HG02798 (cell line): Measurements from ENCODE around the gene RCL1.
A peak's percentile ranks its signal among the peaks of the same experiment; 100 is the strongest.
"Not testable (repeated sequence)": the region's sequence is repeated elsewhere in the genome, so short reads cannot be mapped to it uniquely, and the experiment has no call there.

ENCODE experiments used
- ATAC-seq: cut with Tn5 transposase; IDR thresholded peaks from one replicate; pipeline ENCODE4 v1.9.1; 2021; ENCODE audit warnings: mild to moderate bottlenecking; ENCODE audit not compliant: unreplicated experiment, poor library complexity

RCL1 gene, protein sequence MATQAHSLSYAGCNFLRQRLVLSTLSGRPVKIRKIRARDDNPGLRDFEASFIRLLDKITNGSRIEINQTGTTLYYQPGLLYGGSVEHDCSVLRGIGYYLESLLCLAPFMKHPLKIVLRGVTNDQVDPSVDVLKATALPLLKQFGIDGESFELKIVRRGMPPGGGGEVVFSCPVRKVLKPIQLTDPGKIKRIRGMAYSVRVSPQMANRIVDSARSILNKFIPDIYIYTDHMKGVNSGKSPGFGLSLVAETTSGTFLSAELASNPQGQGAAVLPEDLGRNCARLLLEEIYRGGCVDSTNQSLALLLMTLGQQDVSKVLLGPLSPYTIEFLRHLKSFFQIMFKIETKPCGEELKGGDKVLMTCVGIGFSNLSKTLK

DNA sequence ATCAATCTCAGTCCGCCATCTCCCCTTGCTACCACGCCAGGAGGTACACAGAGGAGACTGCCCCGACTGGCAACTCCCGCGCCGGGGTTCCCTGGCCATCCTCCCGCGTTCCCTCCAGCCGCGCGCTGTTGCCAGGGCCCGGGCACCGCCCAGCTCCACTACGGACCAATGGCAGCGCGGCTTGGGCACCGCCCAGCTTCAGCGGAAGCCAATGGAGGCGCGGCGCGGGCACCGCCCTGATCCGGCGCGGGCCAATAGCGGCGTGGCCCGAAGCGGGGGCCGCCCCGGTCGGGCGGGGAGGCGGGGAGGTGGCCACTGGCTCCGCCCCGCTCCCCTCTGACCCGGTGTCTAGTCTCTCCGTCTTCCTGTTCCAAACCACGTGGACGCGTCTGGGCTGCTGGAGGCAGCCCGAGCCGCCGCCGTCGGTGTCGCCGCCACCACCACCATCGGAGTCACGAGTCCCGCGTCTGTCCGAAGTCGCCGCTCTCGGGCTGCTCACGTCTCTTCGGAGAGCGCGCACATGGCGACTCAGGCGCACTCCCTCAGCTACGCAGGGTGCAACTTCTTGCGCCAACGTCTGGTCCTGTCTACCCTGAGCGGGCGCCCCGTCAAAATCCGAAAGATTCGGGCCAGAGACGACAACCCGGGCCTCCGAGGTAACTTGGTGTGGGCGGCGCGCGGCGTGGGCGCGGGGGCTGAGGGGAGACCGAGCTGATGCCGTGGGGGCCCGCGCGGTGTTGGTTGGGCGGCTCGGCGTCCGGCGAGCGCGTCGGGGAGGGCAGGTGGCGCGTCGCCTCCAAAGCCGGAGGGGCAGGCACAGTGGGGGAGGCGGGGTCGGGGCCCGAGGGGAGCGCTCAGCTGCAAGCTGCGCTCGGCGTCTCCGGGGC, at the start of gene RCL1:
Gene RCL1 (plus strand): TSS at position 373 of the 887 bp plus-strand sequence. CDS start 148 bp downstream, at position 521.
- ATAC-seq, result peak; percentile 98

DNA sequence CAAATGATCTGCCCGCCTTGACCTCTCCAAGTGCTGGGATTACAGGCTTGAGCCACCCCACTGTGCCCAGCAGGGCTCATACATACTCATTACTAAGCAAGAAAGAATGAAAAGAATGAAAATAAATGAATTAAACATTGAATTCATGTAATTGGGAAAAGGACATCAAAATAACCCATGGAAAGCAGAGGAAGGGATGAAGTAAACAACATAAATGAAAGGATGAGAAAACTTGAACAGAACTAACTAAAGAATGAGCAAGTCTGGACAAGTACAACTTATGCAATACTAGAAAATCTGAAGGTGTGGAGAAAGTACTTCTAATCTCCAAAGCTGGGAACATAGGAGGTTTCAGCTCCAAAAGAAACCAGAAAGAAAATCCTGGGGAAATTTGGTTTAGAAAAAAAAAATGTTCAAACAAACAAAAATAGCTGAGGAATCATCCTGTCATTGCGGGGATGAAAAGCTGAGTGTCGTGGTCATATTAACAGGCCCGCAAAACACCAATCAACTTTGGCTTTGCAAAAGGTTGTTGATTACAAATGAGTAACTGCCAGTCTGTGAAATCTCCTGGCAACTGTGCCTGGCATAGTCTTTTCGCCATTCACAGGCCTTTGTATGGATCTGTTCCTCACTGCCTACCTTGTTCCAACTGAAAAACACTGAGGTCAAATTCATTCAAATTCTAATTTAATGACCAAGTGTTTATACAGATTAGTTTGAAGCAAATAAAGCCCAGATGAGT, 49.4 kb upstream of the RCL1 start:
- no peak for ATAC-seq

DNA sequence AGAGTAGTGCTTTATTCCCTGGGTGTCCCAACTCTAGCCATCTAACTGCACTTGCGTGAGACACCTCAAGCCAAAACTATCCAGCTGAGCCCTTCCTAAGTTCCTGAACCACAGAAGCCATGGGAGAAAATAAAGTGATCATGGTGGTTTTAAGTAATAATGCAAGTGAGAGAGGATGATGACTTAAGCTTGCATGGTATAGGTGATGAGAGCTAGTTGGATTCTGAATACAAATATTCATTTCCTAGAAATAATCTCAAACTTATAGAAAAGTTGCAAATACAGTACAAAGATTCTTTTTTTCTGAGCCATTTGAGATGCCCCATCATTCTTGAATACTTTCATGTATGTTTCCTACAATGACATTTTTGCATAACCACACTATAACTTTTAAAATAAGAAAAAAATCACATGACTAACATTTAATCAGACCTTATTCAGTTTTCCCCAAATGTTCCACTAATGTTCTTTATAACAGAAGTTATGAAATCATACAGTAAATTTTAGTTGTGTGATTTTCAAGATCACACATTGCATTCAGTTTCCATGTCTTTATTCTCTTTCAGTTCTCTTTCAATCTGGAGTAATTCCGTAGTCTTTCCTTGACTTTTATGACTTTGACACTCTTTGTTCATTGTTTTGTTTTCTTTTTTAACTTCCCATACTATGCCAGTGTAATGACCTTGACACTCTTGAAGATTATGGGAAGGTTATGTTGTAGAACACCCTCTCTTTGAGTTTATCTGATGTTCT, 46.3 kb upstream of the RCL1 start:
- no peak for ATAC-seq

DNA sequence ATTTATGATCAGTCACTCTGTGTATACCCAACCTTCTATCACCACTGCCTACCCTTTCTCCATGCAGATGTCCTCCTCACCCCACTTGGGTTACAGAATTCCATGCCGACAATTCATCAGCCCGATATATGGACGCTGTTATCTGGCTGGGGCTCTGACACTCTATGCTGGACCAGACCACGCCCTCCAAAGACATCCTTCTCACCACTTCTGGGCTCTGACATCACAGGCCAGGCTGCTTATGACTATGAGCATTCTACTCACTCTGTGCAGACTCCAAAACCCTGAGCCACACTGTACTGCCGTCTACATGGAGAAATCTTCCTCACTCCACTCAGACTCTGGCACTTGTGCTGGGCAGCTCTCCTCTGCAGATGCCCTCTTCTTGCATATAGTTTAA, 44.1 kb upstream of the RCL1 start:
- ATAC-seq, result no peak

DNA sequence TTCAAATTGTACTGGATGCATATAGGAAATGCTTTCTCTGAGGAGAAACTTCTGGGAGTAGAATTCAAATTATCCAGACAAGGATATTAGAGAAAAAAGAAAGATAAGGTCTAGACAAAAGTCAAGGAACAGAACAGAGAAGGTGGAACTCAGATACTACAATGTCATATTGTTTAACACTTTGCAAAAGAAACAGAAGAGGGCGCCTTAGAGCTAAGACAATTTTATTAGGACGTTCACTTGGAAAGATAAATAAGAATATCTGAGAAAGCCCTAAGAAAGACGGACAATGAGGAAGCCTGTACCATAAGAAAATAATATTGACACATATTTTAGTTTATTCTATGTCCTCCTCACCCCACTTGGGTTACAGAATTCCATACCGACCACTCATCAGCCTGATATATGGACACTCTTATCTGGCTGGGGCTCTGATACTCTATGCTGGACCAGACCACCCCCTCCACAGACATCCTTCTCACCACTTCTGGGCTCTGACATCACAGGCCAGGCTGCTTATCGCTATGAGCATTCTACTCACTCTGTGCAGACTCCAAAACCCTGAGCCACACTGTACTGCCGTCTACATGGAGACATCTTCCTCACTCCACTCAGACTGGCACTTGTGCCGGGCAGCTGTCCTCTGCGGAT, 42.6 kb upstream of the RCL1 start:
- no peak for ATAC-seq

DNA sequence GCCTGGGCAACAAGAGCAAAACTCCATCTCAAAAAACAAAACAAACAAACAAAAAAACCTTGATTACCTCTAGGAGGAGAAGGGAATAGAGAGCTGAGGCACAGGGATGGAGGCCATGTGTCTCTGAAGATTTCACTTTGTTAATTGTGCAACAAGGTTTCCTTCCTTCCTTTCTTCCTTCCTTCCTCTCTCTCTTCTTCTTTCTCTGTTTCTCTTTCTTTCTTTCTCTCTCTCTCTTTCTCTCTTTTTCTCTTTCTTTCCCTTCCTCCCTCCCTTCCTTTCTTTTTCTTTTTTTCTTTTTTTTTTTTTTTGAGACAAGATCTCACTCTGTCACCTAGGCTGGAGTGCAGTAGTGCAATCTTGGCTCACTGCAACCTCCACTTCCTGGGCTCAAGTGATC, 38.2 kb upstream of the RCL1 start:
- ATAC-seq, result not testable (repeated sequence)

DNA sequence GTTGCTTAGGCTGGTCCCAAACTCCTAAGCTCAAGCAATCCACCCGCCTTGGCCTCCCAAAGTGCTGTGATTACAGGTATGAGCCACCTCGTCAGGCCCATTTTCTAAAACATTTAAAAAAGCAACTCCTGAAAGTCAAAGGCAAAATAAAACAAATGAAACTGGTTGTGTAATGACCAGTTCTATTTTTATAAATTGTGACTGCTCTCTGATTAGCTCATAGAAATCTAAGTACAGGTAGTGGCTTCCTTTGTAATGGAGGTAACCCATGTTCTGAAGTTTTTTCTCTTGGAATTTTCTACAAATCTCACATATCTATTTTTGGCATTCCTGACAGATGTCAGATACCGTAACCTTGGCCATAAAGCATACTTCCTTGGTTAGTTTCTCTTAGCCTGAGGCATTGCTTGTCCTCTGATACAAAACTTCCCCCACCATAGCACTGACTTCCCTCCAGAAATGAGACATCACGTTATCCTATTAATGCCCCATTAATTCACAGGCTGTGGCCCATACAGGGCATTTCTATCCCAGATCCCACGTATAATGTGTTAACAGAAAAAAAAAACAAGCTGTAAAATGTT, 37.6 kb upstream of the RCL1 start:
- no peak for ATAC-seq

DNA sequence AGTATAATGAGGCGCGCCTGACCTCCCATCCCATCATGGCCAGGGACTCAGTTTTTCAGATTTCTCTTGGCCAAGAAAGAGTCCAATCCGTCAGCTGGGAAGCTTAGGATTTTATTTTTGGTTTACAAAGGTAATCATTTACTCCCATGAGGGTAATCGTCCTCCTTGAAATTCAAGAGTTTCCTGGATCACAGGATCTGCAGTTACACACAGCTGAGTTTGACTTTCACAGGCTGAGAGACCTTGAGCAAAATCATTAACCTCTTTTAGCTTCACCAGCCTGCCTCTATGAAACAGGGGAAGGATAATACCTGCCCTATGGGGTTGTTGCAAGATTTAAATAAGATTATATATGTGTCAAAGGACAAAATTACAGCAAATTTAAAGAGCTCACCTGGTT, 36.3 kb upstream of the RCL1 start:
- ATAC-seq, result no peak

DNA sequence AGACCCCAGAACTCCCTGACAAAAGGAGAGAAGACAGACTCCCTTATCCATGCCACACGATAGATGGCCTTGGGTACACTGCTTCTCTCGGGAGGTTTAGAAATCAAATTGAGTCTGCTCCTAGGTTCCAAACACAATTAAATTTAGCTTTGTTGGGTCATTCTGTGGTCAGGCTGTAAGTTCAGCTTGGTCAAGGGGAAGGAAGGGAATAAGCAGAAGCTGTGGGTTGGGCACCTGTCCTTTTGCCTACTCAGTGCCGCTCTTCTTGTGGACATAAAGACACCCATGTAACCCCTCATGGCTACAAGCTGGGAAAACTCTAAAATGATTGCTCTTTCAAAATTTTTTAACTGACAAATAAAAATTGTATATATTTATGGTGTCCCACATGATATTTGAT, 32.6 kb upstream of the RCL1 start:
- ATAC-seq, result no peak

DNA sequence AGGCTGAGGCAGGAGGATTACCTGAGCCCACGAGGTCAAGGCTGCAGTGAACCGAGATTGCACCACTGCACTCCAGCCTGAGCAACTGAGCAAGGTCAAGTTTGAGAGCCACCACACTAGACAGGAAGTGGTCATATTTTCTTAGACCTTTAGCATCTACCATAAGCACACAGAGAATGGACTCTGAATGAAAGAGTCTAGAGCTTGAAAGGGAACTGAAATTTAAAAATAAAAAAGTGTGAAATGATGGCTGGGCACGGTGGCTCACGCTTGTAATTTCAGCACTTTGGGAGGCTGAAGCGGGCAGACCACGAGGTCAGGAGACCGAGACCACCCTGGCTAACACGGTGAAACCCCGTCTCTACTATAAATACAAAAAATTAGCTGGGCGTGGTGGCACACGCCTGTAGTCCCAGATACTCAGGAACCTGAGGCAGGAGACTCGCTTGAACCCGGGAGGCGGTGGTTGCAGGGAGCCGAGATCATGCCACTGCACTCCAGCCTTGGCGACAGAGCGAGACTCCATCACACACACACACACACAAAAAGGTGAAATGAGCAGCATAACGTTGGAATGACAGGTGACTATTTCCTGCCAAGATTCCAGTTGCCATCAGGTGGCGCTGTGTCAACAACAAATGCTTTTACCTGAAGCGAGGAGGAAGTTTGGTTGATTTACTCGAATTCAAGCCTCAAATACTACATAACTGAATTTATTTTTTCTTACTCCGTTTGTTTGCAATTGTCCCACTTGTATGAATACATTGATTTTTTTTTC, 30.4 kb upstream of the RCL1 start:
- peak; percentile 91 for ATAC-seq

DNA sequence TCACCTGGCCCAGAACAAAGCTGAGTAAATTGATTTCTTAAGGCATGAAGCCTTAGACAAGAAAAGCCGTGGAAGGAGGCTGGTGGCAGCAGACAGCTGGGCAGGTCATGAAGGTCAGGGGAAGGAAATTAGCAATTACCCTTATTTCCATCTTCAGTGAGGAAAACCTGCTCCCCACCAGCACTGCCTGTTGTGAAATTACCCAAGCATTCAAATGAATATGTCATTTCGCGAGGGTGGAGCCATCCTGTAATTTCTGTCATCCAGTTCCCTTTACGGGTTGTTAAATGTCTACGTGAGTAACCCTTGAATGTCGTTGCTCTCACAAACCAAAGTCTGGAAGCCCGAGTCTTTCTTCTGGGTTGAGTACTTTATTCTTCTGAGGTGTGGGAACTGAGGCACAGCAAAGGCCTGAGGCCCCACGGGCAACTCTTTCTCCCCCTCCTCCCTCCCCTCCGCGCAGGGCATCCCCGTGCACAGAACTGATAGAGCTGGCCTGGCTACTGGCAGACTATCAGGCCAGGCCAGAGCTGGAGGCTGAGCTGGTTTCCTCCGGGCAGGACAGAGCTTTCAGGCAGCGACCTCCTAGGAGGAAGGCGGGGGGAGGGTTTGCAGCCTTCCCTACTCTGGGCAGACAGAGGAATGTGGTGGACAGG, 29.7 kb upstream of the RCL1 start:
- peak; percentile 12 for ATAC-seq

DNA sequence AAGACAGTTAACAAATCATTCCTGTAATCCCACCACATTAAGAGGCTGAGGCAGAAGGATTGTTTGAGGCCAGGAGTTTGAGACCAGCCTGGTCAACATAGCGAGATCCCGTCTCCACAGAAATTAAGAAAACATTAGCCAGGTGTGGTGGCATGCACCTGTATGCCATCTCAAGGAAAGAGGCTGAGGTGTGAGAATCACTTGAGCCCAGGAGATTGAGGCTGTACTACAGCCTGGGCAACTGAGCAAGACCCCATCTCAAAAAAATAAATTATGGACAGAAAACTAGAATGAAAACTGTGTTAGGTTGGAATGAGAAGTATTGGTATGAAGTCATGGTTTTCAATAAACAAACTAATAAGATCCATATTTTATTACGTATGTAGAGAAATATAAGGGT, 28.7 kb upstream of the RCL1 start:
- no peak for ATAC-seq

DNA sequence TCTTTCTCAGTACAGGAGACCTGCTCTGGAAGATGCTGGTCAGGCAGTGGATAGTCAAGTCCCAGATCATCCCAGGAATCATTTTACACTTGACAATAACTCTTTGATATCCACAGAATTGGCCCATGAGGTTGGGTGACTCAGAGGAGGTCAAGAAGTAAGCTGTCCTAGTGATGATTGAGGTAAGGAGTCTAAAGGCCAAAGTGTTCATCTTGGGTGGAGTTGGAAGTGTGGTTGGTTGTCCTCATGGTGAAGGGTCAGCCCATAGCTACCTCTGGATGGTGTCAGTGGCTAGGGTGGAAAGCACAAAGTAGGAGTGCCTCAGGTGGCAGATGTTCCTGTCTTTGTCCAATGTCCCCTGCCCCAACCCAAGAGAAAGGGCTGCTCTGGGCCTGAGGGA, 24.1 kb upstream of the RCL1 start:
- ATAC-seq, result no peak

DNA sequence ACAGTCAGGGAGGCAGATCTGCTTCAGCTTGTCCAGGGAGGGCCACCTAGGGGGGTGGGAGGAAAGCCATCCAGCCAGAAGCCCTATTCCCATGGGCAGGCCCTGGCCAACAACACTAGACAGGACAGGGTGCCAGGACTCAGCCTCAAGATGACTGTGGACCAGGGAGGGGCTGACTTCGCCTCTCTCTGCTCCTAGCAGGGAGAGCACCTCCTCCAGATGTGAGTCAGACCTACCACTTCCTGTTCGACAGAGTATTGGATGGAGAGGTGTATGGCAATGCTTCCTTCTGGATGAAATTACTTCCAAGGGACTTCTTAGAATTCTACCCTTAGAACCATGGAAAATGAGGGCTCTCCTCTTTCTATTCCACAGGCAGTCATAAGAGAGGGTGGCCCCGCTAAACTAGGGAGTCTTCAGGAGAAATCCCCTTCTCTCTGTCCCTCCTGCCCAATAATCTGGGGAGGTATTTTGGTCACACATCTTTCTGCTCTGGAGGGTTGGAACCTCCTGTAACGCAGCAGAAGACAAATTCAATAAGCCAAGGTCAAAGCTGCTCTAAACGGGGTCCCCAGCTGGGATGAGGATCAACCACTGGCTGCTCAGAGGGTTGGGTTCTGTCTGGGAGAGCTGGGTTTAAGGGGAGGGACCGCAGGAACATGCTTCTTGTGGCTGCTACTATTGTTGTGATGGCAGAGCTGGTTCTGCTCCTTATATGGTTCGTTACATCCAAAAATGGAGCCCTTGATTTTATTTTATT, 23.2 kb upstream of the RCL1 start:
- no peak for ATAC-seq

DNA sequence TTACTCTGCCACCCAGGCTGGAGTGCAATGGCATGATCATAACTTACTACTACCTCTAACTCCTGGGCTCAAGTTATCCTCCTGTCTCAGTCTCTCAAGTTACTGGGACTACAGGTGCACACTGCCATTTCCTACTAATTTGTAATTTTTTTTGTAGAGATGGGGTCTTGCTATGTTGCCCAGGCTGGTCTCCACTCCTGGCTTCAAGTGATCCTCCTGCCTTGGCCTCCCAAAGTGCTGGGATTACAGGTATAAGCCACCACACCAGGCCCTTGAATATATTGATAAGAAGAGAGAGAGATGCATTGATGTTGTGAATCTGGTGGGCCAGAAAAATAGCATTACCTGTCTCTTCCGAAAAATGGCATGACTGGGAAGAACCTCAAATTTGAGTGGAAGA, 21.0 kb upstream of the RCL1 start:
- no peak for ATAC-seq

DNA sequence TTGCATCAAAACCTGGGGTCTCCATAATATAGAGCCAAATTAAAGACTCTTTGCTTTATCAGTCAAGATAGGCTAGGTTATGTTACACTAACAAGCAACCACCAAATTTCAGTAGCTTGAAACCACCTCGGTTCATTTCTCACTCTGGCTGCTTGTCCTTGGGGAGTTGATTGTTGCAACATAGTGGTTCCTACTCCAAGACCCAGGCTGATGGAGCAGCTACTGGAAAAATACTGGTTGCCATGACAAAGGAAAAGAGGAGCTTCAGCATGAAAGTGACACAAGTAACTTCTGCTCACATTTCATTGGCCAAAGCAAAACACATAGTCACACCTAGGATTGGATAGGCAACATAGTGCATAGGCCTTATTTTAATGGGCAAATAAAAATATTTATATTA, 18.5 kb upstream of the RCL1 start:
- no peak for ATAC-seq

DNA sequence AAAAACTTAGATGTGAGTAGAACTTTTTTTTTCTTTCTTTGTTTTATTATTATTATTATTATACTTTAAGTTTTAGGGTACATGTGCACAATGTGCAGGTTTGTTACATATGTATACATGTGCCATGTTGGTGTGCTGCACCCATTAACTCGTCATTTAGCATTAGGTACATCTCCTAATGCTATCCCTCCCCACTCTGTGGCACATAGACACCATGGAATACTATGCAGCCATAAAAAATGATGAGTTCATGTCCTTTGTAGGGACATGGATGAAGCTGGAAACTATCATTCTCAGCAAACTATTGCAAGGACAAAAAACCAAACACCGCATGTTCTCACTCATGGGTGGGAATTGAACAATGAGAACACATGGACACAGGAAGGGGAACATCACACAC, 17.8 kb upstream of the RCL1 start:
- ATAC-seq, result not testable (repeated sequence)
